Hematopoietic multipotent progenitor cell (in vitro differentiated cells): ENCODE measurements around the gene DNAAF2. TPM values are rescaled to one million over a fixed set of nuclear protein-coding genes. Genes with fewer than 3 reads are reported as not detected.
"Not testable (repeated sequence)": the region's sequence is repeated elsewhere in the genome, so short reads cannot be mapped to it uniquely, and the experiment has no call there.

Source experiments
- DNase-seq, 3 donors: peaks; one replicate each; pipeline ENCODE4 v3.0.0-alpha.2; 2011 to 2015; ENCODE audit warnings: low read depth in 2 of 3, low spot score in 2 of 3
- total RNA-seq: library from RNA; depleted of rRNA; stranded (reverse); fragments of >200 nt; gene quantifications from one replicate; pipeline ENCODE4 v1.2.3, GENCODE V29; 2012

The DNAAF2 gene, protein sequence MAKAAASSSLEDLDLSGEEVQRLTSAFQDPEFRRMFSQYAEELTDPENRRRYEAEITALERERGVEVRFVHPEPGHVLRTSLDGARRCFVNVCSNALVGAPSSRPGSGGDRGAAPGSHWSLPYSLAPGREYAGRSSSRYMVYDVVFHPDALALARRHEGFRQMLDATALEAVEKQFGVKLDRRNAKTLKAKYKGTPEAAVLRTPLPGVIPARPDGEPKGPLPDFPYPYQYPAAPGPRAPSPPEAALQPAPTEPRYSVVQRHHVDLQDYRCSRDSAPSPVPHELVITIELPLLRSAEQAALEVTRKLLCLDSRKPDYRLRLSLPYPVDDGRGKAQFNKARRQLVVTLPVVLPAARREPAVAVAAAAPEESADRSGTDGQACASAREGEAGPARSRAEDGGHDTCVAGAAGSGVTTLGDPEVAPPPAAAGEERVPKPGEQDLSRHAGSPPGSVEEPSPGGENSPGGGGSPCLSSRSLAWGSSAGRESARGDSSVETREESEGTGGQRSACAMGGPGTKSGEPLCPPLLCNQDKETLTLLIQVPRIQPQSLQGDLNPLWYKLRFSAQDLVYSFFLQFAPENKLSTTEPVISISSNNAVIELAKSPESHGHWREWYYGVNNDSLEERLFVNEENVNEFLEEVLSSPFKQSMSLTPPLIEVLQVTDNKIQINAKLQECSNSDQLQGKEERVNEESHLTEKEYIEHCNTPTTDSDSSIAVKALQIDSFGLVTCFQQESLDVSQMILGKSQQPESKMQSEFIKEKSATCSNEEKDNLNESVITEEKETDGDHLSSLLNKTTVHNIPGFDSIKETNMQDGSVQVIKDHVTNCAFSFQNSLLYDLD
- 13.2 TPM for total RNA-seq

DNA sequence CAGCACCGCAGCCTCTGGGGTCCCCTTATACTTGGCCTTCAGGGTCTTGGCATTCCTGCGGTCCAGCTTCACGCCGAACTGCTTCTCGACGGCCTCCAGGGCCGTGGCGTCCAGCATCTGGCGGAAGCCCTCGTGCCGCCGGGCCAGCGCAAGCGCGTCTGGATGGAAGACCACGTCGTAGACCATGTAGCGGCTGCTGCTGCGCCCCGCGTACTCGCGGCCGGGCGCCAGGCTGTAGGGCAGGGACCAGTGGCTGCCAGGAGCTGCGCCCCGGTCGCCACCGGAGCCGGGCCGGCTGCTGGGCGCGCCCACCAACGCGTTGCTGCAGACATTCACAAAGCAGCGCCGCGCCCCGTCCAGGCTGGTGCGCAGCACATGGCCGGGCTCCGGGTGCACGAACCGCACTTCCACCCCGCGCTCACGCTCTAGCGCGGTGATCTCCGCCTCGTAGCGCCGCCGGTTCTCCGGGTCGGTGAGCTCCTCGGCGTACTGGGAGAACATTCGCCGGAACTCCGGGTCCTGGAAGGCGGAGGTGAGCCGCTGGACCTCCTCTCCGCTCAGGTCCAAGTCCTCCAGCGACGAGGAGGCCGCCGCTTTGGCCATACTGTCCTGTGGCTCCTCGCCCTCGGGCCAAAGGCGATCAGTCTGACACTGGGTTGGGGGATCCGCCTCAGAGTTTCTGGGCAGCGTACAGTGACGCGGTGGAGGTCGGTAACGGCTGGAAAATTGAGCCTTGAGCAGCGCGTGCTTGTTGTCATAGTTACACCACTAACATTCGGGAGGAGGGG is at the start of gene DNAAF2:
Gene DNAAF2 (minus strand): TSS at position 698 of the 788 bp plus-strand sequence. CDS start 95 bp downstream, at position 603.
- peak; percentile 57 to 71 (median 59) for DNase-seq

DNA sequence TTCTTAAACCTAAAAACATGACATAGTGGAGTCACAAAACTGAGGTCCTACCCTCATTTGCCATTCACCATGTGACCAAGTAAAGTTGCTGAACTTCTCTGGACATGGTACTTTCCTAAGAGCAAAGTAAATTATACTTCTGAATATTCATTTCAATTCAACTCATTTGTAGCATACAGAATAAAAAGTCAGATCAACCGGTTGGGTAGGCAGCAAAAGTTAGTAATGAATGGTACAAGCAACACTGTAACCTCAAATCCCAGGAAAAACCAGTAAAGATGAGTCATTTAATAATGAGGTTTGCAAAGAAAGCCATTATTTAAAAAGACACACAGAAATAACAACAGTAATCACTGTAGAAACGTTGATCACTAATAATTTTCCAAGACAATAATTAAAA is 44.2 kb upstream of the DNAAF2 start:
- DNase-seq, result no peak

DNA sequence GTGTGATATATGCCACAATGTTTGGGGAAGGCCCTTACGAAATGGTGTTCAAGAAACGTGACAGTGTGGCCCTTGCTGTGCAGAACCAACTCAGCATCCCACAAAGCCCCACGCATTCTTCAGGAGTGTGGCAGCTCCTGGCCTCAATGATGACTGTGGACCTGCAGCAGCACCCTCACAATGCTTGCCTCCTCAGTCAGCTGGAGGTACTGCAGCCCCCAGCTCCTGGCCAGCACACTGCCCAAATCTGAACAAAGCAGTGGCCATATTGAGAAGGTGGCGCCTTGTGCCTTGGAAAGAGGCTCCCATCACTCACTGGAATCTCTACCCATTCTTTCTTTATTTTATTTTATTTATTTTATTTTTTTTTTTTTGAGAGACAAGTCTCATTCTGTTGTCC is 42.6 kb upstream of the DNAAF2 start:
- DNase-seq, result no peak

DNA sequence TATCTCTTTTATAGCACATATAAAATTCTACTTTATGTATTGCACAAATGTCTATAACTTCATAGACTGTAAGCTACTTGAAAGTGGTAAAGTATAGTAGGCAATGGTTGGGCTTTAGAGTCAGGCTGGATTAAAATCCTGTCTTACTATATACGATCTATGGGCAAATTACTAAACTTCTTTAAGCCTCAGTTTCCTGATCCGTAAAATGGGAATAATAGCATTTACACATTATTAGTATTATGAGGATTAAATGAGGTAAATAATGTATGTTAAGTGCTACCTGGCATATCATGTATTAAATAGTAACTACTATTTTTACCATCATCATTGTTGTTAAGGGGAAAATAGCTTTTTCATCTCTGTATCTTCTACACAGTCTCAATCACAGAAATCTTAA is 38.5 kb upstream of the DNAAF2 start:
- DNase-seq, result no peak

DNA sequence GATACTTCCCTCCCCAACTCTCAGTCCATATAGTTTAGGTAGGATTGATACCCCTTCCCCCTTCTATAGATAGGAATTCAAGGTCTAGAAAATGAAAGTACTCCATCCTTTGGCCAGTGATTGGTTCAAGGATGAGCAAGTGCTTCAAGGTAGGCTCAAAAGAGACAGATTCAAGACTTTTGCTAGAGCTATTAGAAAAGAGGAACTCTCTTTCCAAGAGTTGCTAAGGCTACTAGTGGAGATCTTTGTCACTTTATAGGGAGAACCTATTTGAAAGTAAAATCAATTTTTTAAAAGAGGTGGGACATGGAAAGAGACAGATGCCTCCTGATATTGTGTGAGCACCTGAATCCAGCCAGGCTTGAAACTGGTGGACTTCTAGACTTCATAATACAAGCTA is 35.4 kb upstream of the DNAAF2 start:
- no peak for DNase-seq

DNA sequence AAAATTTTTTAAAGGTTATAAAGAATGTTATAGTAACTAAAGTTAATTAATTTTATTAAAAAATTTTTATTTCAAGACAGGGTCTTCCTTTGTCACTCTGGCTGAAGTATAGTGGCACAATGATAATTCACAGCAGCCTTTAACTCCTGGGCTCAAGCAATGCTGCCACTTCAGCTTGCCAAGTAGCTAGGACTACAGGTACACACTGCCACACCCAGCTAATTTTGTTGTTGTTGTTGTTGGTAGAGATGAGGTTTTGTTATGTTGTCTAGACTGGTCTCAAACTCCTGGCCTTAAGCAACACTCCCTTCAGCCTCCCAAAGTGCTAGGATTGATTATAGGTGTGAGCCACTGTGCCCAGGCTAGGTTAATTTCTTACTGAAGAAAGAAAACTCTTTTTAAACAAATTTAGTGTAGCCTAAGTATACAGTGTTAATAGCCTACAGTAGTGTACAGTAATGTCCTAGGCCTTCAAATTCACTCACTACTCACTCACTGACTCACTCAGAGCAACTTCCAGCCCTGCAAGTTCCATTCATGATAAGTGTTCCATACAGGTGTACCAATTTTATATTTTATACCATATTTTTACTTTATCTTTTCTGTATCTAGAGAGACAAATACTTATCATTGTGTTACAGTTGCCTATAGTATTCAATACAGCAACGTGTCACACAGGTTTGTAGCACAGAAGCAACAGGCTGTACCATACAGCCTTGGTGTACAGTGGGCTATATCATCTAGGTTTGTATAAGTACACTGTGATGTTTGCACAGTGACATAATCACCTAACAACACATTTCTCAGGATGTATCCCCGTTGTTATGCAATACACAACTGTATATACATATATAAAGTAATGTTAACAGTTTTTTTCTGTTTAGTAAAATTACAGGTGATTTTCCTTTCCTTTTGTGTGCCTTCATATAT is 24.7 kb upstream of the DNAAF2 start:
- DNase-seq, result no peak

DNA sequence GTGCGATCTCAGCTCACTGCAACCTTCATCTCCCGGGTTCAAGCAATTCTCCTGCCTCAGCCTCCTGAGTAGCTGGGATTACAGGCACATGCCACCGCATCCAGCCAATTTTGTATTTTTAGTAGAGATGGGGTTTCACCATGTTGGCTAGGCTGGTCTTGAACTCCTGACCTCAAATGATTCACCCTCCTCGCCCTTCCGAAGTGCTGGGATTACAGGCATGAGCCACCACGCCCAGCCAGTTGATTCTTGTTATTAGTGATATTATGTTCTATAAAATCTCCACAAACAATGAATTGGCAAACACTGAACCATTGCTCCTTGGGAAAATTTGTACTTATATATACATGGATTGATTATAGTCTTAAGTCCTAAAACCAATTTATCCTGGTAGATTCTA is 22.5 kb upstream of the DNAAF2 start:
- DNase-seq, result not testable (repeated sequence)

DNA sequence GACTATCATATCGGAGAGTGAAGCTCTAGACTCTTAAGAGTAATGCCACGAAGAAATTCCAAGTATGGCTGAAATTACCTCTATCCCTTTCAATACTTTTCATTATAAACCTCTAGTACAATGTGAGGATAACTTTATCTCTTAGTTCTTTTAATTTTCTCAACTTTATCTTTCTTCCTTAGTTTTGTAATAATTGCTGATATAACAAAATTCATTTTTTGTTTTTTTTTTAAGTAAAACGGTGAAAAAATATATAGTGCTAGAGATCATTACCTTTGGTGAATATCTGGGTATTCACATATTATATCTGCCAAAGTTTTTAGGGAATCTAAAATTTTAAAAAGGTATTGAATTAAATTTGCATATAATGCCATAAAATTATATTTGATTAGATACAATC is 19.5 kb upstream of the DNAAF2 start:
- DNase-seq, result no peak

DNA sequence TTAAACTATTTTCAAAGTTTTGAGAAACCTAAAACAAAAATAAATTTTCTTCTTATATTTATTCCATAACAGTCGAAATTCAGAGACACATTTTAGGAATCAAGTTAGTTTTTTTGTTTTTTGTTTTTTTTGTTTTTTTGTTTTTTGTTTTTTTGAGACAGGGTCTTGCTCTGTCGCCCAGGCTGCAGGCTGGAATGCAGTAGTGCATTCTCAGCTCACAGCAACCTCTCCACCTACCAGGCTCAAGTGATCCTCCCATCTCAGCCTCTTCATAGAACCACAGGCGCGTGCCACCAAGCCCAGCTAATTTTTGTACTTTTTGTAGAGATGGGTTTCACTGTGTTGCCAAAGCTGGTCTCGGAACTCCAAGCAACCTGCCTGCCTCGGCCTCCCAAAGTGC is 18.5 kb upstream of the DNAAF2 start:
- no peak for DNase-seq

DNA sequence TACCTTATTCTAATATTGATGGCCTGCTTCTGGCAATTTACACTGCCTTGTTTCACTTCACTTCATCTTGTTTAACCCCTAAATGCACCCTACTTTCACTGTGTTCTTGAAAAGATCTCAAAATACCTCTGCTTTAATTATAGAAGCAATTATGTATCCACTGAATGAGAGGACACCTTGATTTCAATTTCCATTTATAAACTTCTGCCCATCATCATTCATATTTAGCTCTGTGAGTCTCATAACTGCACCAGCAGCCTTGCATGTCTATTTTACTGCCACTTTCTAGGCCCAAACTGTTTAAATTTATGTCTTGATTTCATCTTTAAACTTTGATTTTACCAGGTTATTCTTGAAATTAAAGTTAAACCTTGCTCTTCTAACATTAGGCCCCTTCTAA is 7.1 kb upstream of the DNAAF2 start:
- DNase-seq, result no peak

DNA sequence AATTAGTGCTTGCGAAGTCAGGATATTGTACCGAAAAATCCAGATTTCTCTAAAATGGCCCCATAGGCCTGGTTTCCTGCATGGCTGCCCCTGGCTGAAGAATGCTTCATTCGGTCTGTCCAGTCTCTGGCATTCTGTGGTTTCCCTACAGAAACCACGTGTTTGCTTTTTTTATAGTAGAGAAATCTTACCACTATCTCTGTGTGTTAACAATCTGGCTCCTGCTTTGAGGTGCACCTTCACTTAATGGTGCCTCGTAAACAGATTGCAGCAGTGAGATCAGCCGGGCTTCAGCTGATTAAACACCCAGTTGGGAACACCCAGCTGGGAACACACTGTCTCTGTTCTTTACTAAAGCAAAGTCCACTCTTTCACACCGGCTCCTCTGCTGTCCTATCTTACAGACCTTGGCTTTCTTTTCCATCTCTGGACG is 6.7 kb upstream of the DNAAF2 start:
- DNase-seq, result no peak

DNA sequence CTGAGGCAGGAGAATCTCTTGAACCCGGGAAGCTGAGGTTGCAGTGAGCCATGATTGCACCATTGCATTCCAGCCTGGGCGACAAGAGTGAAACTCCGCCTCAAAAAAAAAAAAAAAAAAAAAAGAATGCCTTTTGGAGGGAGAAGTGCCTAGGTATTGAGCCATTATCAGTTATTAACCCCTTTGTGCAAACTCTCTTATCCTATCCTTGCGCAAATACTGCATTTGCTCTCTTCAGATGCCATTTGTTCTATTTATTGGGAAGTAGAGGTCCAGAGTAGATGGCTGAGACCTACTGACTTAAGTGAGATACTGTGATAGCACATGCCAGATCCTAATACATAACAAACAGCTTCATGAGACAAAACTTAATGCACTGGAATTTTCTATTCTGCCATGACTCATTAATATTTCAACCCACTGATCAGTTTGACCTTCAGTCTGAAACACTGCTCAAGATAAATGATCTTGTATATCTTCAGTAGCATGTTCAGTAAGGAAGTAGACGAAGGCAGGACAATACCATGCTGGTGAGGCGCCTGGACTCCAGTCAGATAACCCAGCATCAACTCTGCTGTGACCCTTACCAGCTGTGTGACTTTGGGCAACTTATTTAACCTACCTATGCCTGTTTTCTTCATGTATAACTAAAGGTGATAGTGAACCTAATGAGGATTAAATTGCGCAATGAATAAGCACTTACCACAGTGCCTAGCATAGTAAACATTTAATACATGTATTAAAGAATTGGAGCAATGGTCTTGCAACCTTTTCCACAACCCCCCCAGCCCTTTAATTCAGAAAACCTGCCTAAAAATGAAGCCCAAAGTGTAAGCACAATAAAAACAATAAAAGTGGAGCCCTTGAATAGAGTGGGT is 5.7 kb upstream of the DNAAF2 start:
- DNase-seq, result no peak

DNA sequence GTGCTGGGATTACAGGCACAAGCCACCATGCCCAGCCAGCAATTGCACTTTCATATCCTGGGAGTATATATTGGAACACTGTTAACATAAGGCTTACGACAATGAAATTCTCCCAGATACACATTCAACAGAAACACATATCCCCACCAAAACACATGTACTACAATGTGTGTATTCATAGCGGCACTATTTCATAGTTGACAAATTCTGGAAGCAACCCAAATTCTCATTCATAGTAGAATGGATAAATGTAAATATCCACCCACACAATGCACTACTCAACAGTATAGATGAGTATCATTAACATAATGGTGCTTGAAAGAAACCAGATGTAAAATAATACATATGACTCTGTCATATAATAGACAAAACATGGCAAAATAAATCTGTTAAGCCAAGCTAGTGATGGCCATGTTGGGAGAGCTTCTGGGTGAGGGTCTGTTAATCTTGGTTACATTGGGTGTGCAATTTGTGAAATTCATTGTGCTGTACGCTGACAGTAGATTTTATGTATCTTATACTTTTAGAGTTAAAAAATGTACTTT is 2.6 kb upstream of the DNAAF2 start:
- no peak for DNase-seq

DNA sequence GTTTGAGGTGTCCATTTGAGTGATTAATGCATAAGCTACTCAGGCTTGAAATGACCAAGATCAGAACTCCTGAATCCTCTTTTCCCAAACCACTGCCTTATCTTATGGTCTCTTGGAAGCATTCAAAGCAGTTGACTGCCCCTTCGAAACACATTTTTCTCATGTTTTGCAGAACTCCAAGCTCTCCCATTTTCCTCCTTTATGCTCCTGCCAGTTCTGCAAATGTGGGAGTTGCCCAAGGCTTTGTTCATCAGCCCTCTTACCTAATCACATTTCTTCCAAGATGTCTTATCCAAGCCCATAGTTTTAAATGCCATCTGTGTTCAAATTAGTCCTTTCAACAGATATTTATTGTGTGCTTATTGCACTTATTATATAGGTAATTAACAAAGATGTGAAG is 1.8 kb upstream of the DNAAF2 start:
- DNase-seq, result no peak

DNA sequence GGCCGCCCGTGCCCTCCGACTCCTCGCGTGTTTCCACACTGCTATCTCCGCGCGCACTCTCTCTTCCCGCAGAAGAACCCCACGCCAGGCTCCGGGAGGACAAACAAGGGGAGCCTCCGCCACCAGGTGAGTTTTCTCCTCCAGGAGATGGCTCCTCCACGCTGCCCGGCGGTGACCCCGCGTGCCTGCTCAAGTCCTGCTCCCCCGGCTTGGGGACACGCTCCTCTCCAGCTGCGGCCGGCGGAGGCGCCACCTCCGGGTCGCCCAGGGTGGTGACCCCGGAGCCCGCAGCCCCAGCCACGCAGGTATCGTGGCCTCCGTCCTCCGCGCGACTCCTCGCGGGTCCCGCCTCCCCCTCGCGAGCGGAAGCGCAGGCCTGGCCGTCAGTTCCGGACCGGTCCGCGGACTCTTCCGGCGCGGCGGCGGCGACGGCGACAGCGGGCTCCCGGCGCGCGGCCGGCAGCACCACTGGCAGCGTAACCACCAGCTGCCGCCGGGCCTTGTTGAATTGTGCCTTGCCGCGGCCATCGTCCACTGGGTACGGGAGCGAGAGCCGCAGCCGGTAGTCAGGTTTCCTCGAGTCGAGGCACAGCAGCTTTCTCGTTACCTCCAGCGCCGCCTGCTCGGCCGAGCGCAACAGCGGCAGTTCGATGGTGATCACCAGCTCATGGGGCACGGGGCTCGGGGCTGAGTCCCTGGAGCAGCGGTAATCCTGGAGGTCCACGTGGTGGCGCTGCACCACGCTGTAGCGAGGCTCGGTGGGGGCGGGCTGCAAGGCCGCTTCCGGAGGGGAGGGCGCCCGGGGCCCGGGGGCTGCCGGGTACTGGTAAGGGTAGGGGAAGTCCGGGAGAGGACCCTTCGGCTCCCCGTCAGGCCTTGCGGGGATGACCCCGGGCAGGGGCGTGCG is 1.2 kb downstream of the DNAAF2 start:
- peak; percentile 88 to 97 (median 96) for DNase-seq

DNA sequence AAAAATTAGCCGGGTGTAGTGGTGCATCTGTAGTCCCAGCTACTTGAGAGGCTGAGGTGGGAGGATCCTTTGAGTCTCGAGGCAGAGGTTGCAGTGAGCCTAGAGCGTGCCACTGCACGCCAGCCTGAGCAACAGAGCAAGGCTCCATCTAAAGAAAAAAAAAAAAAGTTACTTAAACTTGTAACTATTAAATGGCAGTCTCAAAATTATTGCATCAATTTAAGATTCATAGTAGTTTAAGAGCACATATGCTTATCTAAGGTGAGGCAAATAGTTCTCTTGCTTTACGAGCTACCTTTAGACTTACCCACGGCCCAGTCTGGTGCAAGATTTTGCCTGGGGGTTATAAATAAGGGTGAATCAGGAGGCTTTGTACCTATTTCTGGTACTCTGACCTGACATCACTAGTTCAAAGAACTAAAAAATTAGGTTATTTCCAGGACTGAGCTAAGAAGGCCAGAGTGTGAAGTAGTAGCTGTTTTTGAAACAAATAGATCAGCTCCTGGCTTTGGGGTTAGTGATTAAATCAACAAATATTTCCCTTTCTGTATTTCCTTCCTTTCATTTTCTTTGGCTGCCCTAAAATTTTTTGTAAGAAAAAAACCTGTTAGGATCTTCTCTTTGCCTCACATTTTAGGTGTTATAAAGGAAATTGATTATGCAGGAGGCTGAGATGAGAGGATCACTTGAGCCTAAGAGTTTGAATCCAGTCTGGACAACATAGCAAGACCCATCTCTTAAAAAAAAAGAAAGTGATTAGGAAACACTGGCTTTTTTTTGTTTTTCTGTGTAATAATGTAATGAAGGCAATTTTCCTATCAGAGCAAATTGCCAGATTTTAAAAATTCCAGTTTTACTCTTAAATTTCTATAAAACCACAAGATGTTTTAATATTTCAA is 10.9 kb downstream of the DNAAF2 start:
- no peak for DNase-seq

DNA sequence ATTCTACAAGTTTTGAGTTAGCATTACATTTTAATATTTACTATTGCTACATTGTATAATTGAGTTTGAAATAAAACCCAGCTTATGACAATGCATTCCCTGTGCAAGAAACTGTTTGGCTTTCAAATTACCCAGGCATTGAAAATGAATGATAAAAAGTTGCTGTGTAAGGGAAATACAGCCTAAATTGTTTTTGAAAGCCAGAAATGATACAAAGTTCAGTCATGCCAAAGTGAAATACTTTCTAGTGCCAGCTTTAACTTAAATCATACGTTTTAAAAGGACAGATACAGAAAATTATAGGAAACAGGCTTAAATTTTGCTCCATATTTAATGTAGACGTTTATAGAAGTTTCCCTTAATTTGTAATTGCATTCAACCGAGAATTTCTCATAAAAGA is 11.7 kb downstream of the DNAAF2 start:
- no peak for DNase-seq
